ENCODE results near the gene WWOX. TPM values are rescaled to one million over a fixed set of nuclear protein-coding genes. Genes with fewer than 3 reads are reported as not detected.

Gene WWOX
- total RNA-seq, 1 donor = 24.2 TPM

DNA sequence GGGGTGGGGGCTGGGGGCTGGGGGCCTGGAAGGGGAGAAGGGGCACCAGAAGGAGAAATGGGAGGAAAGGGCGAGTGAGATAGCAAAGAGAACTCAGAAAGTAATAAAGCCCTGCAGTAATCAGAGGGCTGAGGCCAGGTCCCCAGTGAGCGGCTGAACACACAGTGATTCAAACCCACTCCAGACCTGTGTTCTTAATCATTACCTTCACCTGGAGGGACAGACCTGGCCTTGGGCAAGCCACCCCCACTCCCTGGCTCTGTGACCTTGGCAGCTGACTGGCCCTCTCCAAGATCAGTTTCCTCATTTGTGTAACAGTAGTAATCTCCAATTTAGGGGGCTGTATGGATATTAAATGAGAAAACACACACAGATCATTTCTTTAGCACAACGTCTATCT, 150.4 kb downstream of the WWOX start:
- DNase-seq (ENCODE audit: low read depth) = no peak
- TF ChIP-seq, protein P1, sequence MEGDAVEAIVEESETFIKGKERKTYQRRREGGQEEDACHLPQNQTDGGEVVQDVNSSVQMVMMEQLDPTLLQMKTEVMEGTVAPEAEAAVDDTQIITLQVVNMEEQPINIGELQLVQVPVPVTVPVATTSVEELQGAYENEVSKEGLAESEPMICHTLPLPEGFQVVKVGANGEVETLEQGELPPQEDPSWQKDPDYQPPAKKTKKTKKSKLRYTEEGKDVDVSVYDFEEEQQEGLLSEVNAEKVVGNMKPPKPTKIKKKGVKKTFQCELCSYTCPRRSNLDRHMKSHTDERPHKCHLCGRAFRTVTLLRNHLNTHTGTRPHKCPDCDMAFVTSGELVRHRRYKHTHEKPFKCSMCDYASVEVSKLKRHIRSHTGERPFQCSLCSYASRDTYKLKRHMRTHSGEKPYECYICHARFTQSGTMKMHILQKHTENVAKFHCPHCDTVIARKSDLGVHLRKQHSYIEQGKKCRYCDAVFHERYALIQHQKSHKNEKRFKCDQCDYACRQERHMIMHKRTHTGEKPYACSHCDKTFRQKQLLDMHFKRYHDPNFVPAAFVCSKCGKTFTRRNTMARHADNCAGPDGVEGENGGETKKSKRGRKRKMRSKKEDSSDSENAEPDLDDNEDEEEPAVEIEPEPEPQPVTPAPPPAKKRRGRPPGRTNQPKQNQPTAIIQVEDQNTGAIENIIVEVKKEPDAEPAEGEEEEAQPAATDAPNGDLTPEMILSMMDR (IDR thresholded peaks at IDR 0.05; ENCODE audit: insufficient read depth, low read length) = no peak
- no peak overlapping the region for H3K4me3 ChIP-seq (ENCODE audit: low read depth, low read length)

DNA sequence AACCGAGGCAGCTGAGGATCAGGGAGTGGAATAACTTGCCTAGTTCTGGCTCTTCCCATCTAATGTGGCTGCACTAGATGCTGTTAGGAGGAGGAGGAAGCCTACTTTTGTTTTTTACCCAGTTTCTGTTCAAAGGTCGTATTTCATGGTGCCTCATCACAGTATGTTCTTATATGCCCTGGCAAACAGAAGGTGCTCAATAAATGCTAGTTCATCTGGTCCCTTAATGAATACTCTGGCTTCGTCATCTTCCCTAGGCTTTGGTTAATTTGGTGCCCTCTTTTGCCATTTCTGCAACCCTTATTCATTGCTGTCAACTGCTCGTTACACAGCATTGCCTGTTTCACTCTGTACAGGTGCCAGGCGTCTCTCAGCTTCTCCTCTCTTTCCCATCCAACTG, 151.7 kb downstream of the WWOX start:
- TF ChIP-seq, protein P1 (IDR thresholded peaks at IDR 0.05; ENCODE audit: insufficient read depth, low read length) = no peak
- H3K4me3 ChIP-seq (ENCODE audit: low read depth, low read length) = no peak overlapping the region
- no peak for DNase-seq (ENCODE audit: low read depth)

DNA sequence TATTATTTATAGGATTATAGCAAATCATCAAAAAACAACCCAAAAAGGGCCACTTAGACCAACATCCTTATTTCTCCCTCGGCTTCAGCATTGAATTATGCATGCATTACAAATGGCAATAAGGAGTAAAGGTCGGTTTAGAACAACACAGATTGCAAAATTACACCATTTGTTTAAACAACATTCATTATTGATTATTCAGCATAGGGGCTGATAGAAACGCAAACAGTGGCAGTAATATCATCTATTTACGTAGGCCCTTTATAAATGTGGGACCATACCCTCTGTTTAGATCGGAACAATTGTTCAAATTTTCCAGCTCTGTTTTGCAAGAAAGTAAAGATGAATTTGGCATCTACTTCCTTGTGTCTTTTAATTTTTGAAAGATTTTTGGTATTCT, 153.3 kb downstream of the WWOX start:
- H3K4me3 ChIP-seq (ENCODE audit: low read depth, low read length) = no peak overlapping the region
- no peak for DNase-seq (ENCODE audit: low read depth)
- TF ChIP-seq, protein P1 (IDR thresholded peaks at IDR 0.05; ENCODE audit: insufficient read depth, low read length) = no peak

DNA sequence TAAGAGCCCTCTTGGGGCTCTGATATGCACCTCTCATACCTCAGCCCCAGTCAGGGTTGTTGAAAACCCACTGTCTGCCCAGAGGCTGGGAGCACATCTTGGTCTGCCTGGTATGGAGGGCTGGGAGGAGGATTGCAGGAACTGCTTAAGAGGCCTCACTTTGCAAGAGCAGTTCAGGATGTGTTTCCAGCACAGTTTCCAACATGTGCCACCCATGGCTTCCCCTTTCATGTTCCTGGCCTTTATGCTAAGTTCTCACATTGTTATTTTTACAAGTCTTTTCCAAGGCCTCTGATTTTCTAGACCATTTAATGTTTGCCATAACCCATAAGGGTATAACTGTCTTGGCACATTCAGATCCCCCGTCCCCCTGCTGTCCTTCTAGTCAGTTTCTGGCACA, 155.4 kb downstream of the WWOX start:
- TF ChIP-seq, protein P1 (IDR thresholded peaks at IDR 0.05; ENCODE audit: insufficient read depth, low read length) = no peak
- H3K4me3 ChIP-seq (ENCODE audit: low read depth, low read length) = no peak overlapping the region
- no peak for DNase-seq (ENCODE audit: low read depth)

DNA sequence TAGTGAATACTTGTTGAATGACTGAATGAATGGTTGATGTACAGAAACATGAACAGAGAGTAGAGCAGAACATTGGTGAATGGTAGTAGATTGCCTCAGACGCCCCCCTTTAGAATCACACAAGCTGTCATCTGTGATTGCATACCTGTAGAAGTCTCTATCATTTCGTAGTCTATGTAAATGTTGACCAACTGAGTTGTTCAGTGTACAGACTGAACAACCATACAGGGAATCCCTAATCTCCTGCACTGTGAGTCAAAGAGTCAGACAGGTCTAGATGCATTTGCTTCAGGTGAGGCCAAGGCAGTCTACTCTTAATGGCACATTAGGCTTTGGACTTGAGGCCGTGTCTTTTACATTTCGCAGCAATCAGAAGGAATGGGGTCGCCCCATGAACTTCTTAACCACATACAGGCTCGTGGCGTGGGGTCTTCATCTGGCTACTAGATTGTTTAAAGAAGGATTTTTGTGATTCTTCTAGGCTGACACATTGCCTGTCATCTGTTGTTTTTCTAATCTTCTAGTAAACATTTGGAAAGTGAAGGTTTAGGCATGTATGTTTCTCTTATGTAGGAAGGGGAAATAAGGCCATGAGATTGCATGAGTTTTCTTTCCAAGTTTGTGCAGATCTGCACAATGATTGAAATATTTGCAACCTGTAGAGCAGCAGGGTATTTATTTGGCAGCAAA, 157.4 kb downstream of the WWOX start:
- no peak overlapping the region for H3K4me3 ChIP-seq (ENCODE audit: low read depth, low read length)
- TF ChIP-seq, protein P1 (IDR thresholded peaks at IDR 0.05; ENCODE audit: insufficient read depth, low read length) = no peak
- no peak for DNase-seq (ENCODE audit: low read depth)

DNA sequence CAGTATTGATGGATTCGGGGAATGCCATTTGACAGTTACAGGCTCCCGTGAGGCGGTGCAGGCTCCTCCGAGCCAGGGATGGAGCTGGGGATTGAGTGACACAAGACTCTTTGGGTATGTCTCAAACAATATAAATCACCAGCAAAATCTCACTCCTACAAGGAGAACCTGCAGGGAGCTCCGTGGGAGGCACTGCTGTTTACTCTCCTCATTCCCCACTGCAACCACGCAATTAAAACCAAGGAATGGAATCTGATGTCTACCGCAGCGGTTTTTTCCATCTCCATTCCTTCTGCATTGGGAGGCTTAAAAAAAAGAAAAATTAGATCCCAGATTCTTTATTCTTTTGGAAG, 157.9 kb downstream of the WWOX start:
- no peak for DNase-seq (ENCODE audit: low read depth)
- no peak overlapping the region for H3K4me3 ChIP-seq (ENCODE audit: low read depth, low read length)
- TF ChIP-seq, protein P1 (IDR thresholded peaks at IDR 0.05; ENCODE audit: insufficient read depth, low read length) = no peak
